H4 (cell line): ENCODE results near the gene BPHL. TPM values are rescaled to one million over a fixed set of nuclear protein-coding genes. Genes with fewer than 3 reads are reported as not detected.
"Not testable (repeated sequence)": the region's sequence is repeated elsewhere in the genome, so short reads cannot be mapped to it uniquely, and the experiment has no call there.

Experiments used
- DNase-seq: peaks from one replicate; pipeline ENCODE4 v3.0.0-alpha.2; 2015; ENCODE audit warnings: low spot score
- total RNA-seq: library from RNA; depleted of rRNA; stranded (reverse); fragments of >200 nt; shearing (Covaris generic); gene quantifications from 2 replicates; pipeline ENCODE4 v1.2.3, GENCODE V29; 2014

BPHL gene
- total RNA-seq, 1 experiment from 2014 or later: 19.0 TPM

DNA sequence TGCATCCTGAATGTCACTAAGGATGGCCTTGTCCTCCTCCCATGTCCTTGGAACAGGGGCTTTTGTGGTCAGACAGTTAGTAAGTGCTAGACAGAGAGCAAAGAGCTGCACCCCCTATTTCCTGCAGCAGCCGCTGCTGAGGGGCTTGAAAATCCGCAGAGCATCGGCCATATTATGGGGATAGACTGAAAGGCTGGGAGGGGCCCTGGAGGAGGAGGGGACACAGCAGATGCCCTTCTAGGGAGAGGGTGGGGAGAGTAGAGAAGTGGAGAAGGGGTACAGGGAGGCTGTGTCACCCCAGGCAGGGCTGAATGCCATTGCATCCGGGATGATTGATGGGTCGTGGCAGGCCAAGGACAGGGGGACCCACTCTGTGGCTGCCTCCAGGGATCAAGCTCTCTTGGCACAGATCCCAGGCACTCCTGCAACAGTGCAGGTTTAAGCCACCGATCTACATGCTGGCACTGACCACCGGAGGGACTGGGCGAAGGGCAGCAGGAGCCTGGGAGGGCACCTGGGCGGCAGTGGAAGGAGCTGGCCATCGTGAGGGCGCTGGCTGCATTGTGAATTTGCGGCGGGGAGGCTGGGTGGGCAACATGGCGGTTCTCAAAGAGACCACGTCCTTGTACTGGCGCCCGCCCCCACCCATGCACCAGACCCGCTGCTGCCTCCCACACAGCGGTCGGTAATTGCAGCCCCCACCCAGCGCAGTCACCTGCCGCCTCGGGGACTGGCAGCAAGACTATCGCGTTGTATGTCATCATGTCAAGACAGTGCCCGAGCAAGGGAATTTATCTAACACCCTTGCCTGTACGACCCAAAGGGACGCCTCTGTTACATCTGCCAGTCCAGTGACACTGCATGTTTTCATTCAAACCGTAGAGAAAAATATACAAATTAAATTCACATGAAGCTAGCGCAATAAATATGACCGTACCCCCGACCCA, 37.9 kb downstream of the BPHL start:
- DNase-seq: not testable (repeated sequence)

GRCh38 chr6:3157131-3157933, 38.8 kb downstream of the BPHL start, which contains the start of gene TUBB2A:
TSS of gene TUBB2A (minus strand) at chr6:3157544. CDS start at chr6:3157463, 81 bp downstream.
- DNase-seq: peak; percentile 50

DNA sequence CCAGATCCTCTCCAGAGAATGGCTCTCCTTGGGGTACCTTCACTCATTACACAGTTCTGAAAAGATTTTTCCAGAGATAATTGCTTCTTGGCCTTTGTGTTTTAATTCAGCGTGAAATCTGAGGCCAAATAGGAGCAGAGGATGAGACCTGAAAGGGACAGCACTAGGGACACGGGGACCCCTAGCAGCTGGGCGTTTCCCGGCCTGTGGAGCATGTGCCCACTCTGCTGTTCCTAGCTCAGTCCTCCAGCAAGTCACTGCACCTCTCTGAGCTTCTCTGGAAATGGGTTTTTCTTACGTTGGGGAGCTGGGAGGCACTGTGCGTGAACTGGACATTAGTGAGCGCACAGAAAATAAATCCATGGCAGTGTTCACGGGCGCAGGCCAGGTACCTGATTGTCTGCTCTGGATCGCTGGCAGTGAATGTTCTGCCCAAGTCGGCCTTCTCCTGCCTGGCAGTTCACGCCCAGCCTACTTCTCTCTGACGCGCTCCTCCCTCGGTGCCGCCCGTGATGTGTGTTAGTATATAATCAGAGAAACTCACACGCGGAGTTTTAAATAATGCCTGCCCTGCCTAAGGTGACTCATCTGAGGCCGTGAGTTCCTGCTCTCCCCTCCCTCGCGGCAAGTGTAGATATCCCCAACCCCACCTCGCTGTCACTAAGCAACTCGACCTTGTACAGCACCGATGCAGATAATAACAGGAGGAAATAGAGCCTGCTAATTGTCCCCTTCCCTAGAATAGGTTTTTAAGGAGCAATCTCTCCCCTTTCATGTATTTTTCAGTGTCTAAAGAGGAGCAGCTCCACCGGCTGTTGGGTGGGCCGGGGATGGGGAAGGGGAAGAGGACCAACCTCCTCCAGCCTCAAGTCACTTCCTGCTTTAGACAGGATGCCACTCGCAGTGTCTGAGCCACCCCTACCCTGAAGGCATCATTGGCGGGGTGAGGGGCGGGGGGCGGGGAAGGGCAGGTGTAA, 41.6 kb downstream of the BPHL start:
- peak; percentile 58 for DNase-seq

- no peak for DNase-seq
These were observed 43.6 kb downstream of the BPHL start for GRCh38 chr6:3162067-3162497.

- DNase-seq: peak; percentile 73
These were observed 44.2 kb downstream of the BPHL start for GRCh38 chr6:3162565-3163247.

- DNase-seq: no peak
These were observed 44.7 kb downstream of the BPHL start for GRCh38 chr6:3163248-3163594.

DNA sequence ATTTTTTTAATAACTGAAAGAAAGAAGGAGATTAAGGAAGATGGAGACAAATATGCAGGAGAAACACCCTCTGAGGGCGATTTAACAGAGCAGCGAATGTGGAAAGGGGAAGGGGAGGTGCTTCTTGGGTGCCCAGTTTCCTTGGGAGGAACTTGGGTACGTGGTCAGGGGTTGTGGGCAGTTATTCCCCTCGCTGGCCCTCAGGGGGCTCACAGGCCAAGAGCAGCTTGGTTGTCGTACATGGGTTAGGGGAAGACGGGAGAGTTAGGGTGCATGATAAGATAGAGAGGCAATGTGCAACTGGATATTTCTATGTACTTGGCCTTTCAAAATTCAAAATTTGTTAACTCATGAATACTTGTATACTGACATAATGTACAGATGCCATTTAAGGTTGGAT, 45.9 kb downstream of the BPHL start:
- DNase-seq: no peak

DNA sequence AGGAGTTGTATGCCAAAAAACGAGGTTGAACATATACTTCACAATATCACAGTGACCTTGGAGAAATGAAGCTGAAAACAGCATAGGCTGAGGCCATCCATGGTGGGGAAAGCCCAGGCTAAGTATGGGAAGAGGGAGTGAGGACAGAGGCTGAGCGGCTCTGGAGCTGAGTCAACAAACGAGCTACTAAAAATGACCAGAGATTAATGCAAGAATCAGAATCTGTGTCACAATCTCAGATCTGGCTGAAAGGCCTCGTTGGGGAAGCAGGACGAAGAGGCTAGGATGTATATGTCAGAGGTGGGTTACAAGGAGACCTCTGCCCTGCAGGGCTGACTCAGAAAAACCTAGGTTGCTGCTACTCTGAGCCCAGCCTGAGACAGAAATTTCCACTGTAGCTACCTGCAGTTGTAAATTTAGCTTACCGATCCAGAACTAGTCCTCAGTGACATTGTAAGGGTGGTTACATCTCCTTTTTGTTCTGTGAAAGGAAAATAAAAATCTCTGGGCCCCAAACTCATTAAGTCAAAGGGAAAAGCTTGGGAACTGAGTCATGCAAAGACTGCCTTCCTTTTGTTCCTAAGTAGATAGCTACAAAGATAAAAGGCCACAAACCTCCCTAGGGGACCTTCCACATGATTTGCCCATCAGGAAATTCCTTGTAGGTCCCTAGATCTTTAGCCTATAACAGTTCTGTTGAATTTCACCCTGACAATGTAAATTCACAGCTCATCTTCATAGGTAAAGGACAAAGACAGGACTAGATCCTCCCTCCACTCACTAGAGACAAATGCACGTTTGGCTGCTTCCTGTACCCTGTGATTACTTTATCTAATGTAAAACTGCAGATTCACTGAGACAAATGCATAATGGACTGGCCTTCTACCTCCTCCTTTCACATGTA, 47.4 kb downstream of the BPHL start:
- no peak for DNase-seq

DNA sequence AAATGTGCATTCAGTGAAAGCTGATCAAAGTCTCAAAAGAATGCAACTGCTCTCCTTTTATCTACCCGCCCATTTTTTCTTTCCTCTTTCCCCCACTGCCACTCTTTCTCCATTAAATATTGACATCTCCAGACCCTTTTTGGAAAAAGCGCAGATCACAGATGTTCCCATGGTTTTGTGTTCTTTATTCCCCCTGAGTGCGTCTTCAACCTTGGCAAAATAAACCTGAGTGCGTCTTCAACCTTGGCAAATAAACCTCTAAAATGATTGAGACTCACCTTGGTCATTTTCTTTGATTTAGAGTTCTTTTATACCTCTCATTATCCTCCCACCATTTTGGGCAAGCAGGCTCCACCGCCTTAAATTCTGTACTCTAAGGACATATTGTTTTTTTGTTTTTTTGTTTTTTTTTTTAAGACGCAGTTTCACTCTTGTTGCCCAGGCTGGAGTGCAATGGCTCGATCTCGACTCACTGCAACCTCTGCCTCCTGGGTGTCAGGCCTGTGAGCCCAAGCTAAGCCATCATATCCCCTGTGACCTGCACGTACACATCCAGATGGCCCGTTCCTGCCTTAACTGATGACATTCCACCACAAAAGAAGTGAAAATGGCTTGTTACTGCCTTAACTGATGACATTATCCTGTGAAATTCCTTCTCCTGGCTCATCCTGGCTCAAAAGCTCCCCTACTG, 48.2 kb downstream of the BPHL start:
- DNase-seq: not testable (repeated sequence)

GRCh38 chr6:3168046-3168445, 49.5 kb downstream of the BPHL start:
- not testable (repeated sequence) for DNase-seq

DNA sequence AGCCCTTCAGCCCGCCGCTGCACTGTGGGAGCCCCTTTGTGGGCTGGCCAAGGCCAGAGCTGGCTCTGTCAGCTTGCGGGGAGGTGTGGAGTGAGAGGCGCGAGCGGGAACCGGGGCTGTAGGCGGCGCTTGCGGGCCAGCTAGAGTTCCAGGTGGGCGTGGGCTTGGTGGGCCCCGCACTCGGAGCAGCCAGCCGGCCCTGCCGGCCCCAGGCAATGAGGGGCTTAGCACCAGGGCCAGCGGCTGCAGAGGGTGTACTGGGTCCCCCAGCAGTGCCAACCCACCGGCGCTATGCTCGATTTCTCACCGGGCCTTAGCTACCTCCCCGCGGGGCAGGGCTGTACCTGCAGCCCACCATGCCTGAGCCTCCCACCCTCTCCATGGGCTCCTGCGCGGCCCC, 52.2 kb downstream of the BPHL start:
- not testable (repeated sequence) for DNase-seq

DNA sequence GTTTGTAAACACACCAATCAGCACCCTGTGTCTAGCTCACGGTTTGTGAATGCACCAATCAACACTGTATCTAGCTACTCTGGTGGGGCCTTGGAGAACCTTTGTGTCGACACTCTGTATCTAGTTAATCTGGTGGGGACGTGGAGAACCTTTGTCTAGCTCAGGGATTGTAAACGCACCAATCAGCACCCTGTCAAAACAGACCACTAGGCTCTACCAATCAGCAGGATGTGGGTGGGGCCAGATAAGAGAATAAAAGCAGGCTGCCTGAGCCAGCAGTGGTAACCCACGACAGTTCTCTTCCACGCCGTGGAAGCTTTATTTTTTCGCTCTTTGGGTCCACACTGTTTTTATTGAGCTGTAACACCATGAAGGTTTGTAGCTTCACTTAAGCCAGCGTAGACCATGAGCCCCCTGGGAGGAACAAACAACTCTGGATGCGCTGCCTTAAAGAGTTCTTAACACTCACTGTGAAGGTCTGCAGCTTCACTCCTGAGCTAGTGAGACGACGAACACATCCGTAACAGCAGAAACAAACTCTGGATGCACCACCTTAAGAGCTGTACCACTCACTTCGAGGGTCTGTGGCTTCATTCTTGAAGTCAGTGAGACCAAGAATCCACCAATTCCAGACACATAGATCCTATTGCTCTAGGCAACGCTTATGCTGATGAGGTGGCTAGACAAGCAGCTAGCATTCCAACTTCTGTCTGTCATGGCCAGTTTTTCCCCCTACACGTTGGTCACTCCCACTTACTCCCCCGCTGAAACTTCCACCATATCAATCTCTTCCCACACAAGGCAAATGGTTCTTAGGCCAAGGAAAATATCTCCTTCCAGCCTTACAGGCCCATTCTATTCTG, 53.0 kb downstream of the BPHL start:
- not testable (repeated sequence) for DNase-seq

DNA sequence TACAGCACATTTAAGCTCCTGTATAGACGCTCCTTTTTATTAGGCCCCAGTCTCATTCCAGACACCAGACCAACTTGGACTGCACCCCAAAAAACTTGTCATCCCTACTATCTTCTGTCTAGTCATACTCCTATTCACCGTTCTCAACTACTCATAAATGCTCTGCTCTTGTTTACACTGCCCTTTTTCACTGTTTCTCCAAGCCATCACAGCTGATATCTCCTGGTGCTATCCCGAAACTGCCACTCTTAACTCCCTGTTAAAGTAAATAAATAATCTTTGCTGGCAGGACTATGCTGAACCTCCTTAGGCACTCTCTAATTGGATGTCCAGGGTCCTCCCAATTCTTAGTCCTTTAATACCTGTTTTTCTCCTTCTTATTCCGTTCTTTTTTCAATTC, 54.3 kb downstream of the BPHL start:
- DNase-seq: not testable (repeated sequence)

GRCh38 chr6:3173636-3174089, 55.2 kb downstream of the BPHL start:
- DNase-seq: not testable (repeated sequence)

DNA sequence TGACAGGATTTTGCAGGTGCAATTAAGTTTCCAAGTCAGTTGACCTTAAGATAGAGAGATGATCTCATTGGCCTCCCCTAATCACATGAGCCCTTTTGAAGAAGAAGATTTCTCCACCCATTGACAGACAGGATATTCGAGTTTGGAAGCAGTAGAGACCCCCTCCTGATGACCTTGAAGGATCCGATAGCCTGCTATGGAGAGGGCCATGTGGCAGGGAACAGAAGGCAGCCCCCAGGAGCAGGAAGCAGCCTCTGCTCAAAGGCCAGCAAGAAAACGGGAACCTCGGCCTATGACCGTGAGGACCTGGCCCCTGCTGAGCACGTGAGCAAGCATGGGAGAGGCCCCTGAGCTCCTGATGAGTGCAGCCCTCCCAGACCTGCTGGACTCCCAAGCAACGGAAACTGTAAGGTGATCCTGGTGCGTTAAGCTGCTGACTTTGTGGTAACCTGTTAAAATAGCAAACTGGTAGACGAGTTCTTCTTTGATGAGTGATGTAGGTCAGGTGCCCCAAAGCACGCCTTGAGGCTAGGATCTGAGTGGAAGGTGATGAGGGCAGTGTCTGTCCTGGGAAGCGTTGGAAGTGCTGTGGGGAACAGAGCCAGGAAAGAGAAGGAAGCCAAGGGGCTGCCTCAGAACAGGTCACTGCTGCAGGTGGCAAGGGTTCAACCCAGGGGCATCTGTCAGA, 57.3 kb downstream of the BPHL start:
- DNase-seq: no peak

DNA sequence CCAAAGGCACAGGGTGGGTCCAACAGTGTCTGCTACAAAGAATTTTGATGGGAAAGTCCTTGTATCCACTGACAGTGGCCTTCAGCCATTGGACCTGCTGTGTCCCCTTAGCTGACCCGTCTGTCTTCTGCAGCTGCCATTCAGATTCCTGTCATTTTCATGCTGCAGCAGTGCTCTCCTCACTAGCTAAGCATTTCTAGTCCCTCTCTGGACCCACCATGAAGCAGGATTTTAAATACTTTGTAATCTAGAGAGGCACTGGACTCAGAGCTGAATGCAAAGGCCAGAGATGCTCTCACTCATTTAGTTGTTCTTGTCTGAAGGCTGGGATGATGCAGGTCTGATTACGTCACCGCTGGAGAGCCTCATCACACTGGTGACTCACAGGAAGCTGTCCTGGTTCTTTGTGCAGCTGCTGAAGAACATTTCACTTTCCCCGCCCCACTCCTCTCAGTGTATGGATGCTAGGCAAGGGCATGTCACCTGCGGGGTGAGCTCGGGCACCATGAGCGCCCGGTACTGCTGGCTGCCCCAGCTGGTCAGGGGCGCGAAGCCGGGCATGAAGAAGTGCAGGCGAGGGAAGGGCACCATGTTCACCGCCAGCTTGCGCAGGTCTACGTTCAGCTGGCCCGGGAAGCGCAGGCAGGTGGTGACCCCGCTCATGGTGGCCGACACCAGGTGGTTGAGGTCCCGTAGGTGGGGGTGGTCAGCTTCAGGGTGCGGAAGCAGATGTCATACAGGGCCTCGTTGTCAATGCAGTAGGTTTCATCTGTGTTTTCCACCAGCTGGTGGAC, 58.2 kb downstream of the BPHL start:
- DNase-seq: peak; percentile 77

DNA sequence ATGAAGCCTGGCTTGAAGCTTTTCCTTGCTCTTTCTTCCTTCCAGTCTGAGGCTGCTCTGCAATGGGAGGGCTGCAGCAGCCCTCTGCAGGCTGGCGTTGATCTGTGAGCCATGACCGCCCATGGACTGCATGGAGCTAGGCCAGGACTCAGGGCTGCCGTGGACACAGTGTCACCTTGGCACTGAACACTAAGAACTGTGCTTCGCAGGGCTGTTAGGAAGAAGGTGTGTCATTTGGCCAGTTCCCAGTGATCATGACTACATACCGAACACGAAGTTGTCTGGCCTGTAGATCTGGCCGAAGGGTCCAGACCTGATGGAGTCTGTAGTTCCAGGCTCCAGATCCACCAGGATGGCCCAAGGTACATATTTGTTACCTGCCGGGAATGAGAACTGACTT, 60.2 kb downstream of the BPHL start:
- not testable (repeated sequence) for DNase-seq
